ENCODE measurements around the gene CD300LD.

Gene CD300LD

GRCh38 chr17:74546586-74546985 lies 45.5 kb downstream of the CD300LD start:
- no peak overlapping the region for H3K4me3 ChIP-seq (replicated peaks; ENCODE audit: low read depth, low read length)
- TF ChIP-seq CTCF (IDR thresholded peaks at IDR 0.05; ENCODE audit: low read depth, low read length, missing control alignments), result no peak
- DNase-seq (ENCODE audit: extremely low read depth, low read depth), result no peak

- no peak for DNase-seq (ENCODE audit: extremely low read depth, low read depth)
- H3K4me3 ChIP-seq (replicated peaks; ENCODE audit: low read depth, low read length), result no peak within 1 kb of the TSS
- no peak for TF ChIP-seq CTCF (IDR thresholded peaks at IDR 0.05; ENCODE audit: low read depth, low read length, missing control alignments)
These were observed 46.2 kb downstream of the CD300LD start, which contains the start of gene CD300C for GRCh38 chr17:74545843-74546230. CD300C (minus strand) TSS chr17:74546115; CDS start chr17:74545782, 333 bp downstream.

DNA sequence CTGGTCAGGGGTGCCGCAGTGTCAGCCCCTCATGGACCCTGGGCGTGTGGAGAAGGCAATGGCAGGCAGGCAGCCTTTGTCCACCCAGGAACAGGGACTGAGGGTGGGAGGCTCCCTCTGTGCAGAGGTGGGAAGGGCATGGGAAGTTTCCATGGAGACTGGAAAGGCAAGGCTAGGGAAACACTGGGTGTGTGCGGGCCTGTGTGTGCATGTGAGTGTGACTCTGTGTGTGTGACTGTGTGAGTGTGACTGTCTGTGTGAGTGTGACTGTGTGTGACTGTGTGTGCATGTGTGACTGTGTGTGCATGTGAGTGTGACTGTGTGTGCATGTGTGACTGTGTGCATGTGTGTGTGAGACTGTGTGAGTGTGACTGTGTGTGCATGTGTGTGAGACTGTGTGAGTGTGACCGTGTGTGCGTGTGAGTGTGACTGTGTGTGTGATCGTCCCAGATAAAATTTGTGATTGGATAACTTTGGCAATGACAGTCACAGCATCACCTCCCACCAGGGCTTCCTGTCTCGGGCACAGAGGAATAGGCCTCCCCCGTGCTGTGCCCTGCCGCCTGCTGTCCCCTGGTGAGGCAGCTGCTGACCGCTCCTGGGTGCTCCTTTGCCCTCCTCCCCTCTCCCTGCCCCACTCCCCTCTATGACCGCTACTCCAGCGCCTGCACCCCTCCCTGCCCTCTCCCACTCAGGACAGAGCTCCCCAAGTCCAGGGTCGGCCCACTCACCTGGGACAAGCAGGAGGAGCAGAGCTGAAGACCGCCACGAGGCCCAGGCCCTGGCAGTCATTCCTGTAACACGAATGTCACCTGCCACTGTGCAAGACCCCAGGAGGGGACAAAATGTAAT lies 46.9 kb downstream of the CD300LD start:
- no peak for TF ChIP-seq CTCF (IDR thresholded peaks at IDR 0.05; ENCODE audit: low read depth, low read length, missing control alignments)
- no peak overlapping the region for H3K4me3 ChIP-seq (replicated peaks; ENCODE audit: low read depth, low read length)
- no peak for DNase-seq (ENCODE audit: extremely low read depth, low read depth)

GRCh38 chr17:74543891-74544760 lies 48.0 kb downstream of the CD300LD start:
- no peak for TF ChIP-seq CTCF (IDR thresholded peaks at IDR 0.05; ENCODE audit: low read depth, low read length, missing control alignments)
- DNase-seq (ENCODE audit: extremely low read depth, low read depth), result no peak
- H3K4me3 ChIP-seq (replicated peaks; ENCODE audit: low read depth, low read length), result no peak overlapping the region

DNA sequence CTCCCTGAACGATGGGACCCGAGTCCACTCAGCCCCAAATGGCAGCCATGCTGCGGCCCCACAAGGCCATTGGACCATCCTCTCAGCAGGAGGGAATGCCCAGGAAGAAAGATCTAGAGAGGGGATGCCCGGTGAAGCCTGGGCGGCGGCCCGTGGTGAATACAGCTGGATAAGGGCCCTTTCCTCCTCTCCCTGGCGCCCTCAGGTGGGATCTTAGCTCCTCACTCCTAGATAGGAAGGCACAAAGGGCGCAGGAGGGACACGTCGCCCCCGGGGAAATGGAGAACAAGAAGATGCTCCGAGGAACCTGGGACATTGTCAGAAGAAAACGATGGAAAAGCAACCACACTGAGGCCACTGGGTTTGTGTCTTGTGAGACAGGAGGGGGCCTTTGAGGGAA lies 48.7 kb downstream of the CD300LD start:
- no peak overlapping the region for H3K4me3 ChIP-seq (replicated peaks; ENCODE audit: low read depth, low read length)
- TF ChIP-seq CTCF (IDR thresholded peaks at IDR 0.05; ENCODE audit: low read depth, low read length, missing control alignments), result no peak
- DNase-seq (ENCODE audit: extremely low read depth, low read depth), result no peak

GRCh38 chr17:74542727-74543383 lies 49.2 kb downstream of the CD300LD start:
- TF ChIP-seq CTCF (IDR thresholded peaks at IDR 0.05; ENCODE audit: low read depth, low read length, missing control alignments), result no peak
- no peak for DNase-seq (ENCODE audit: extremely low read depth, low read depth)
- H3K4me3 ChIP-seq (replicated peaks; ENCODE audit: low read depth, low read length), result no peak overlapping the region
